ENCODE results near the gene CNN2. TPM values are rescaled to one million over a fixed set of nuclear protein-coding genes. Genes with fewer than 3 reads are reported as not detected.

Gene CNN2
- total RNA-seq, 4 donors from 2014 or later = 71.2 to 86.5 (median 79.7) TPM

GRCh38 chr19:1053176-1054101 lies 27.0 kb downstream of the CNN2 start:
- TF ChIP-seq CTCF (IDR thresholded peaks at IDR 0.05) (no peak), POLR2A (IDR thresholded peaks at IDR 0.05) (no peak)
- intact Hi-C loops (cut with DNase I; ENCODE audit: low total_unique reads) = no loop called here
- H3K4me3 ChIP-seq (ENCODE audit: low read depth, poor library complexity, severe bottlenecking) = no peak overlapping the region
- WGBS, 2 donors = 83 to 86% methylated on average over 26 to 31 of the region's 31 CpGs
- no peak for DNase-seq (ENCODE audit: low spot score in 2 of 2)

- no peak for TF ChIP-seq CTCF (IDR thresholded peaks at IDR 0.05)
- no peak for TF ChIP-seq POLR2A (IDR thresholded peaks at IDR 0.05)
- no peak overlapping the region for H3K4me3 ChIP-seq (ENCODE audit: low read depth, poor library complexity, severe bottlenecking)
- DNase-seq (ENCODE audit: low spot score in 2 of 2) = no peak
- intact Hi-C loops (cut with DNase I; ENCODE audit: low total_unique reads) = no loop called here
- 93% methylated on average over 14 to 28 of the region's 28 CpGs for WGBS, 2 donors
Measured at GRCh38 chr19:1054102-1055027, 28.0 kb downstream of the CNN2 start.

GRCh38 chr19:1055028-1055425 lies 28.6 kb downstream of the CNN2 start:
- no peak overlapping the region for H3K4me3 ChIP-seq (ENCODE audit: low read depth, poor library complexity, severe bottlenecking)
- 92 to 94% methylated on average over 12 to 14 of the region's 14 CpGs for WGBS, 2 donors
- intact Hi-C loops (cut with DNase I; ENCODE audit: low total_unique reads) = no loop called here
- TF ChIP-seq CTCF (IDR thresholded peaks at IDR 0.05) (no peak), POLR2A (IDR thresholded peaks at IDR 0.05) (no peak)
- DNase-seq (ENCODE audit: low spot score in 2 of 2) = no peak

GRCh38 chr19:1055886-1056620 lies 29.6 kb downstream of the CNN2 start:
- H3K4me3 ChIP-seq (ENCODE audit: low read depth, poor library complexity, severe bottlenecking) = no peak overlapping the region
- no peak for DNase-seq (ENCODE audit: low spot score in 2 of 2)
- WGBS, 2 donors = 92 to 96% methylated on average over 18 to 19 of the region's 20 CpGs
- intact Hi-C loops (cut with DNase I; ENCODE audit: low total_unique reads) = no loop called here
- no peak for TF ChIP-seq POLR2A (IDR thresholded peaks at IDR 0.05)
- no peak for TF ChIP-seq CTCF (IDR thresholded peaks at IDR 0.05)

GRCh38 chr19:1057176-1057855 lies 30.9 kb downstream of the CNN2 start:
- whole genome bisulfite sequencing, 2 donors = 49 to 53% methylated on average over 3 of the region's 3 CpGs
- no peak for TF ChIP-seq POLR2A (IDR thresholded peaks at IDR 0.05)
- TF ChIP-seq CTCF (IDR thresholded peaks at IDR 0.05) = no peak
- H3K4me3 ChIP-seq (ENCODE audit: low read depth, poor library complexity, severe bottlenecking) = no peak overlapping the region
- no peak for DNase-seq (ENCODE audit: low spot score in 2 of 2)
- intact Hi-C loops (cut with DNase I; ENCODE audit: low total_unique reads) = no loop called here

All from lower leg skin (tissue), 4 donors.